H54 (cell line): ENCODE data around the gene SUGP1.

Experiments
- DNase-seq: peaks from one replicate; pipeline ENCODE4 v3.0.0; 2011; ENCODE audit warnings: low spot score, mixed read lengths; ENCODE audit not compliant: insufficient read length
- FAIRE-seq: peaks from 3 replicates; lab custom pipeline; 2011; peaks lifted over from hg19 to GRCh38; lab: Jason Lieb, UNC
- POLR2A ChIP-seq: IDR thresholded peaks from 2 replicates; pipeline ENCODE4 v1.6.1; 2011; ENCODE audit warnings: low read depth, mild to moderate bottlenecking, low read length

The SUGP1 gene

DNA sequence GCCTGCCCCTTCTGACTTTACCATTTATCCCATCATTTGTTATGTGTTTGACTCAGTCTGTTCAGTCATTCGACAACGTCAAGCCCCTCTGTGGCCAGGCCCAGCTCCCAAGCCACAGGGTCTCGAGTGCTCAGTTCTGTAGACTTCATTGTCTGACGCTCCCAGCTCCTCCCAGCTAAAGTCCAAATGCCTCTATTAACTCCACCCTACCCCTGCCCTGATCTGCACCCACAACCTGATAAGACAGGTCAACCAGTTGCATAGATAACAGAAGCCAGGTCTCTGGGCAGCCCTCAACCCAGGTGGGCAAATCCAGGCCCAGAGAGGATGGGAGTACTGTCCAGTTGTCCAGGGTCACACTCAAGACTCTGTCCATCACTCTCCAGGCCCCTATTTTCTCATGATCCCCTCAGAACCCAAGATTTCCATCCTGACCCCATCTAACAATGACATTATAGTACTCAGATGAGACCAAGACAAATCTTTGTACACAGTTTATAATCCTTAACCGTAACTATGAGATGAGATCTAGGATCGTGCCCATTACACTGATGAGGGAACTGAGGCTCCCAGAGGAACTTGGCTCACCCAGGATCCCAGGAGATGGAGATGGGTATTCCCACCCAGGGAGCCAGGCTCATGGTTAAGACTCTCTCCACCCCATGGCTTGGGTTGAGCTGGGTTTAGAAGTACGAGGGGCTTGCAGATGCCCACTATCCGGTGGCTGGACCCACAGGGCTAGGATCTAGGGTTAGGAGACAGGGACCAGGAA is 48.3 kb downstream of the SUGP1 start:
- no peak for FAIRE-seq
- TF ChIP-seq POLR2A, result no peak

DNA sequence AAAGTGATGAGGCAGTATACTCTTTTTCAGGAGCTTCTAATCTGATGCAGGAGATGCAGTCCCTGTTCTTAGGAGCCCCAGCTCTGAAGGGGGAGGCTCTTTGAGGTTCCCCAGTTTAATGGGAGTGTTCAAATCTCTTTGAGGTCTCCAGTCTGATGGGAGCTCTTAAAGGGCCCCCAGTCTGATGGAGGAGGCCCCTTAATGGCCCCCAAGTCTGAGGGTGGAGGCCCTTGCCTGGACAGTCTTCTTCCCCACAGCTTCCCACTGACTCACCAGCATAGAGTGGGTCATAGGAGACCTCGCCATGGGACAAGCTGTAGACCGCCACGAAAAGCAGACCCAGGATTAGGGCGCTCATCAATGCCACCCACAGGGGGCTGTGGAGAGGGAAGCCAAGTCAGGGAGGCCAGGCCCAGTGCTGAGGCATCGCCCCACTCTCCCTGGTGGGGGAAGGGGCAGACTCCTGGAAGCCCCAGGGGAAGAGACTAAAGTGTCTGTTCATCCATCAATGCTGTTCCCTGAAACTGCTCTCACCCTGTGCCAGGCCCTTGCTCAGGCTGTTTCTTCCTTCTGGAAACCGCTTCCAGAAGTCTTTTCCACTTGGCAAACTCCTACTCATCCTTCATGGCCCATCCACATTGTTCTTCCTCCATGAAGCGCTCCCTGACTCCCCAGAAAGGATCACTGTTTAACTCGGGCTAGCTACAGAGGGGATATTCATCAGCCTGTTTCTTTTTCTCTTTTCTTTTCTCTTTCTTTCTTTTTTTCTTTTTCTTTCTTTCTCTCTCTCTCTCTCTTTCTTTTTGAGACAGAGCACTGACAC is 49.3 kb downstream of the SUGP1 start:
- TF ChIP-seq POLR2A, result no peak
- no peak for DNase-seq
- FAIRE-seq, result no peak

More for the DNA sequence above, 48.3 kb downstream of the SUGP1 start:
- no peak for DNase-seq

DNA sequence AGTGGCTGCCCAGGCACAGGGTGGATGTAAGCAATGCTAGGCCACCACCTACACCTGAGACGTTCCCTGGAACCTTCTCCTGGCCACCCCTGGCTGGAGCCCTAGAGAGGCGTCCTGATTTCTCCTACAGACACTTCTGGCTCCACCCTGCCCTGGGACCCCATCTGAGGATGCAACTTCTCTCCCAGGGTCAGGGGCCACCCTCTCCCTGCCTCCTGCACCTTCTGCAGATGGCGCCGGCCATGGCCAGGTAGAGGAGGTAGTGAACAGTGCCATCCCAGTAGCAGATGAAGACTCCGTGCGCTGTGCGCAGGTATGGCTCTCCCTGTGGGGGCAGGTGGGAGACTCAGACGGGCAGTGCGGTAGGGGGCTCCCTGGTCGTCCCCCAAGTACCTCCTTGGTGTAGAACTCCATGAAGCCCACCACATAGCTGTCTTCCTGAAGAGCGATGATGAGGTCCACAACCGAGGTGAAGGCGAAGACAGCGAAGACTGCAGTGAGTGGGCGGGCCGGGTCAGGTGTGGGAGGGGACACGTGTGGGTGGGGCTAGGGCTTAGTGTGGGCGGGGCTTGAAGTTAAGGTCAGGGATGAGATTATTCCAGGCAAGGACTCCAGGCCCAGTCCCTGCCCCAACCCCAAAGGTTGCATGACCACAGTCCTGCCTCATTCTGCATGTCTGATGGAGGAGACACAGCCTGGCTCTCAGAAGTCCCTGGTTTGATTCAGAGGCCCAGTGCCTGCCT is 50.2 kb downstream of the SUGP1 start:
- DNase-seq (no peak), FAIRE-seq (no peak)
- no peak for TF ChIP-seq POLR2A

DNA sequence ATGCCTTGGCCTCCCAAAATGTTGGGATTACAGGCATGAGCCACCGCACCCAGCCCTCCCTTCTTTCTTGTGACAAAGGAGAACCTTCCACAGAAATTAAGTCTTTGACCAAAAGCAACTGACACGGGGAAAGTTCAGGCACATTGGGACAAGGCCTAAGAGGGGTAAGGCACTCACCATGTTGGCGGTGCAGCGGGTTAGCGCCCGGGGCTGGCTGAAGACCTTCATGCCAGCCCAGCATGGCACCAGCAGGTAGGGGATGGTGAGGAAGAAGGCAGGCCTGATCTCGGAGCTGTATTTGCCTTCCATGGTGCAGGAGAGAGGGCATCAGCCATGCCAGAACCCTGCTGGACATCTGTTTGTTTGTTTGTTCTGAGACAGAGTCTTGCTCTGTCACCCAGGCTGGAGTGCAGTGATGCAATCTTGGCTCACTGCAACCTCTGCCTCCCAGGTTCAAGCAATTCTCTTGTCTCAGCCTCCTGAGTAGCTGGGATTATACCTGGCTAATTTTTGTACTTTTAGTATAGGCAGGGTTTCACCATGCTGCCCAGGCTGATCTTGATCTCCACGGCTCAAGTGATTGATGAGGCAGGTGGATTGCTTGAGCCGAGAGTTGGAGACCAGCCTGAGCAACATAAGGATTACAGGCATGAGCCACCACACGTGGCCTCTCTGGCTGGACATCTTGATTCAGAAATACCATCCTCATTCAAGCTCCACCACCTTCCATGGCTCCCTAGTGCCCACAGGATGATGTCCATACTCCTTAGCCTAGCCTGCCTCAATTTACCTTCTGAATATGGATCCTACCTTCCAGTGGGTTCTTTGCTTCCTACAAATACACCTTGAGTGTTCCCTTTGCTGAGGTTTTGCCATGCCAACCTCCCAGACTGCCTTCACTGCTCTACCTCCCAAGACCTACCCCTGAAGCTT is 51.6 kb downstream of the SUGP1 start:
- FAIRE-seq, result no peak
- no peak for DNase-seq
- no peak for TF ChIP-seq POLR2A

DNA sequence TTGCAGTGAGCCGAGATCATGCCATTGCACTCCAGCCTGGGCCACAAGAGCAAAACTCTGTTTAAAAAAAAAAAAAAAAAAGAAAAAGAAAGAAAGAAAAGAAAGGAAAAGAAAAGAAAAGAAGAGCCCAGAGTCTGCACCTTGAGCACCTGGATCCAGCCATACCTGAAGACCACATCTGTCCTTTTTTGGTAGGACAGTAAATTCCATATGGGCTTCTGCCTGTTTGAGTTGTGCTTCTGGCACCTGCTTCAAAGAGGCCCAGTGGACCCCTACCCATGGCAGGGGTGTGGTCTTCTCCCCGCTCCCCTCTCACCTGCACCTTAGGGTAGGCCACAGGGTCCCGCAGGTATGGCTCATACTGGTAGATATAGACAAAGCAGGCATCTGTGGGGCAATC is 53.0 kb downstream of the SUGP1 start:
- TF ChIP-seq POLR2A, result no peak
- FAIRE-seq, result no peak
- DNase-seq, result no peak

DNA sequence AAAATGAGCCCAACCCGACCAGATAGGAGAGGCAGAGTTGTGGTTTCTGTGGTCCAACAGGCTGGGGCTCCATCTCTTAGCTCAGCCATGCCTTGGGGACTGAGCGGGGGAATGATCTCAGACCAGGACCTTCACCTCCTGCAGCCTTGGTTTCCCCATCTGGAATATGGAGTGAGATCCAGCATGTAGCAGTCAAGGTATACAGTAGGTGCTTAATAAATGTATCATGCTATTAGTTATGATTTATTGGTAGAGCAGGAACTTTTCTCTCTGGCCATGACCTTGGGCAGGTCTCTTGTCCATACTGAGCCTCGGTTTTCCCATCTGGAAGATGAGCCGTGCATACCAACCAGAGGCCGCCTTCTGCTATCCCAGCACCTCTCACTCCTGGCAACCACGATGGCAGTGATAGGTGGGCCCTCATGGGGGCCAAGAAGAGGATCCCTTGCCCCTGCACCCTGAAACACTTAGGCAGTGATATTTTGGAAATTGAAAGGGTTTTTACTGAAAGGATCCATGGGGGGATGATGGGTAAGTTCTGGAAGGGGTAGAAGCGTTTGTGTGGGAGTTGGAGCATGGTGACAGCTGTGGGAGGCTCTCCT is 56.3 kb downstream of the SUGP1 start:
- no peak for TF ChIP-seq POLR2A
- no peak for FAIRE-seq
- DNase-seq, result no peak

DNA sequence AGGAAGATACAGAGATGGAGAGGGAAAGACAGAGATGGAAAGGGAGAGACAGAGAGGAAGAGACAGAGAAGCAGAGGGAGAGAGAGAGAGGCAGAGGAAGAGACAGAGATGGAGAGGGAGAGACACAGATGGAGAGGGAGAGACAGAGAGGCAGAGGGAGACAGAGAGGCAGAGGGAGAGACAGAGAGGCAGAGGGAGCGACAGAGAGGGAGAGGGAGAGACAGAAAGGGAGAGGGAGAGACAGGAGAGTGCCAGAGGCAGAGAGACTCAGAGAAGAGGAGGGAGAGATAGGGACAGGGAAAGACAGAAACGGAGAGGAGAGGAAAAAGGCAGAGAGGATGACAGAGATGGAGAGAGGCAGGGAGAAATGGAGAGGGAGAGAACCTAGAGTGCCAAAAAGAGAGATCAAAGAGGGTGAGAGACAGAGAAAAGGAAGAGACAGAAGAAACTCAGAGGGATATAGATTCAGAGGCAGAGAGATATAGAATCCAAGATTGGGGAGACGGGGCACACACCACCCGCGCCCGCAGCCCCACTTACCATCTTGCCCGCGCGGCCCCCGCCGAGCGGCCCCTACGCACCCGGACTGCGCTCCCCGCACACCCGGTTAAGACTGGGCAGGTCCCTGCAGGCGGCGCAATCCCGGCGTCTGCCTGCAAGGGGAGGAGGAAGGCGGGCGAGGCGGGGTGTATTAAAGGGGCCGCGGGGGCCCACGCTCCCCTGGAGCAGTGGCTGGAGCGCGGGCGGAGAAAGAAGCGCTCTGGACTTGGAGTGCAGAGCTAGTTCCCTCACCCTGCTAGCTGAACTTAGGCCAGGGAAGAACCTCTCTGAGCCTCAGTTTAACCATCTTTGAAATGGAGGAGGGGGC is 57.9 kb downstream of the SUGP1 start:
- FAIRE-seq (no peak), DNase-seq (no peak)
- TF ChIP-seq POLR2A, result no peak

DNA sequence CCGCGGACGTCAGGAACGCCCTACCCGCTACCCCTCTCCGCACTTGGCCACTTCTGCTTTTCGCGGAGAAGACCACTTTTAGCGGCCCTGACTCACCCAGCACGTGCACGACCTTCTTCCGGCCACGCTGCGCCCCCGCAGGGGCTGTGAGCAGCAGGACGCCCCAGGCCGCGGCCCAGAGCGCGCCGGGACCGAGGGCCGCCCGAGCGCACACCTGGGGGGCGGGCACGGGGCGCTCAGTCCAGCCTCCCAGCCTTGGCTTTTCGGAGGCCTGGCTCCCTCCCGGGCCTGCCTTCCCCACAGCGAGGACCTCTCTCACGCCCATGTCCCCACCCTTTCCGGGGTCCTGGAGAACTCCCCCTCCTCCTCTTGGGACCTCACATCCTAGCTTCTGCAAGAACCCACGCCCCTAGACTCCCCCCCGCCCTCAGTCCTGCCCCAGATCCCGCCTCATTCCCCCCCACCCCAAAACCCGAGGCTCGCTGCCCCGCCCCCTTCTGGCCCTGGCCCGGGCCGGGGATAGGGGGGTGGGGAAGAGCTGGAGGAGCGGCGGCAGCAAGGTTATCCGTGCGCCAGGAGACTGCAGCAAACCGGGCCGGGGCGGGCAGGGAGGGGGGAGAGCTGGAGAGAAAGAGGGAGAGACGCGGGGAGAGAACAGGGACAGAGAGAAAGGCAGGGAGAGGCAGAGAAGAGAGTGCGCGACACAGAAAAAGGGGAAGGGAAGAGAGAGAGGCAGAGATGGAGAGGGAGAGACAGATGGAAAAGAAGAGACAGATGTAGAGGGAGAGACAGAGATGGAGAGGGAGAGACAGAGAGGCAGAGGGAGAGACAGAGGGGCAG is 58.7 kb downstream of the SUGP1 start:
- TF ChIP-seq POLR2A, result no peak
- FAIRE-seq (no peak), DNase-seq (no peak)

DNA sequence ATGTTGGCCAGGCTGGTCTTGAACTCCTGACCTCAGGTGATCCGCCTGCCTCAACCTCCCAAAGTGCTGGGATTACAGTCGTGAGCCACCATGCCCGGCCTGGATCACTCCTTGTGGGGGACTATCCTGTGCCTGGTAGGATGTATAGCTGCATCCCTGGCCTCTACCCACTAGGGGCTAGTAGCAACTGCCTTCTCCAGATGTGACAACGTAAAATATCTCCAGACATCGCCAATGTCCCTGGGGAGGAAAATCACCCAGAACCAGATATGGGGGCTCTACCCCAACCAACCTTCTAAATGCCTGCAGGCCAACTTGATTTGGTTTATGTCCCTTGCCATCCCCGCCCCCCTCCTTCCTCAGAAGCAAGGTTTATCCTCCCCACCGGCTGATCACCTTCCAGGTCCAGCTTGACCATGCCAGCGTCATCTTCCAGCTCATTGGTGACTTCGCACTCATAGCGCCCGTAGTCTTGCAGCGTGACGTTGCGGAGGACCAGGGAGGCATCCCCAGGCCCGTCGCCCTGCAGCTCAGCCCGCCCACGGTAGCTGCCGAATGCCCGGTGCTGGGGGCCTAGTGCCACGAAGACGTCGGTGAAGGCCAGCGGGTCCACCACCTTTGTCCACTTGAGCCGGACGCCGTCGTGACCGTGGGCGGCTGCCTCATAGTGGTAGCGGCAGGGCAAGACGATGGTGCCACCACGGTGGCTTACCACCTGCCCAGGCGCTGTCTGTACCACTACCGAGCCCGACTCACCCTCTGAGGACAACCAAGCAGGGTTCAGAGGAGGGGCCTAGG is 59.7 kb downstream of the SUGP1 start:
- no peak for TF ChIP-seq POLR2A

DNA sequence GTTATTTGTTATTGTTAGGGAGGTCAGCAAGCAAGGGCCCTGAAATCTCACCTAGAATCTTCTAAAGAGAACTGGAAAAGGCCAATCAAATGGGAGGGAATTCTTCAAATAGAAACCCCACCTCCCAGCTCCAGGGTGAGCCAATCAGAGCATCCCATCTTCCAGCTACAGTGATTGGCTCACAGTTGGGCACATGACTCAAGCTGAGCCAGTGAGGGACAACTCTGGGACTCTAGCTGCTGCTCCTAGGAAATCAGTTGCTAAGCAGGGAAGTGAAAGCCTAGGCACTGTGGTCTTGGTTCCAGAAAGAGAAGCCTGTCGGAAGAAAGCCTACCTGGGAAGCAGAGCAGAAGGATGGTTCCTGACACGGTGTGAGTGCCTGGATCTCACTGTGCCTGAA is 60.6 kb downstream of the SUGP1 start:
- no peak for TF ChIP-seq POLR2A
- no peak for FAIRE-seq
- DNase-seq, result peak; percentile 91

More for the DNA sequence above, 59.7 kb downstream of the SUGP1 start:
- DNase-seq, result no peak
- FAIRE-seq, result no peak
